ENCODE measurements around the gene RBM44.

DNA sequence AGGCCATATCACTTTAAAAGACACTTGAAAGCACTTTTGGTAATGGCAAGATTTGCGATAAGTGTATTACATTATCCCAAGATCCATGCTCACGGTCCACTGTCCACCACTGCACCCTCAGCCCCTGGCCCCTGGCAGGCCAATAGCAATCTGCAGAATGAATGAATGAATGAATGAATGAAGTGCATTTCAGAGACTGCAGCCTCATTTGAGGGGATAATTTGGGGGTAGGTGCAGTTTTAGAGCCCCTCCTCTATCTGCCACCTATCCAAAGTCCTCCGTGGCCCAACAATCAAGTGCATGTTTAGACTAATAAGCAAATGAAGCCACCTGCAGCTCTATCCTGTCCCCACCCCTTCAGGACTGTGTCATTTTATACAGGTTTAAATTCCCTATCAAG, 1.3 kb upstream of the RBM44 start:
- no peak for TF ChIP-seq EZH2 (IDR thresholded peaks at IDR 0.05; ENCODE audit: borderline replicate concordance, low read depth, low read length, poor library complexity, severe bottlenecking)
- TF ChIP-seq, protein P1, sequence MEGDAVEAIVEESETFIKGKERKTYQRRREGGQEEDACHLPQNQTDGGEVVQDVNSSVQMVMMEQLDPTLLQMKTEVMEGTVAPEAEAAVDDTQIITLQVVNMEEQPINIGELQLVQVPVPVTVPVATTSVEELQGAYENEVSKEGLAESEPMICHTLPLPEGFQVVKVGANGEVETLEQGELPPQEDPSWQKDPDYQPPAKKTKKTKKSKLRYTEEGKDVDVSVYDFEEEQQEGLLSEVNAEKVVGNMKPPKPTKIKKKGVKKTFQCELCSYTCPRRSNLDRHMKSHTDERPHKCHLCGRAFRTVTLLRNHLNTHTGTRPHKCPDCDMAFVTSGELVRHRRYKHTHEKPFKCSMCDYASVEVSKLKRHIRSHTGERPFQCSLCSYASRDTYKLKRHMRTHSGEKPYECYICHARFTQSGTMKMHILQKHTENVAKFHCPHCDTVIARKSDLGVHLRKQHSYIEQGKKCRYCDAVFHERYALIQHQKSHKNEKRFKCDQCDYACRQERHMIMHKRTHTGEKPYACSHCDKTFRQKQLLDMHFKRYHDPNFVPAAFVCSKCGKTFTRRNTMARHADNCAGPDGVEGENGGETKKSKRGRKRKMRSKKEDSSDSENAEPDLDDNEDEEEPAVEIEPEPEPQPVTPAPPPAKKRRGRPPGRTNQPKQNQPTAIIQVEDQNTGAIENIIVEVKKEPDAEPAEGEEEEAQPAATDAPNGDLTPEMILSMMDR (conservative IDR thresholded peaks at IDR 0.05; ENCODE audit: low read depth, low read length) = no peak
